ENCODE results near the gene NCSTN.
A peak's percentile ranks its signal among the peaks of the same experiment; 100 is the strongest.

Gene NCSTN

GRCh38 chr1:160346463-160346862 lies 3.3 kb downstream of the NCSTN start:
- no peak overlapping the region for H3K4me3 ChIP-seq (ENCODE audit: low read length)
- TF ChIP-seq CTCF (conservative IDR thresholded peaks at IDR 0.05; ENCODE audit: low read depth, low read length) = no peak
- no peak for DNase-seq (ENCODE audit: low read depth)

DNA sequence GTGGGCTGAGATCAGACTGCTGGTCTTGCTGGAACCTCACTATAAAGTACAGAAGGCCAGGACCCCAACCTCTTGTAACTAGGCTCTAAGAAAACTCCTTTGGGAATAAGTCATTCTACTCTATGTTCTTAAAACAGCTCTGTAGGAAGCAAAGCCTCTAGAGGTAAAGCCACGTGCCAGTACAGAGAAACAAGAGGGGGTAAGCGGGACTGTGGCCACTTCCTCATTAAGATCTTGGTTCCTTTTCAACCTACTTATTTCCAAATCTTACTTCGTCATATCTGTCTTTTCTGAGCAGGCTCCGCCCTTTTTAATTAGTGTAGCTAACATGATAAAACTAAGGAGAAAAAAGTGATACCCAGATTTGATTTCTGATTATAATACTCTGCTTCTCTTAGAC lies 3.8 kb downstream of the NCSTN start:
- TF ChIP-seq CTCF (conservative IDR thresholded peaks at IDR 0.05; ENCODE audit: low read depth, low read length) = no peak
- no peak for DNase-seq (ENCODE audit: low read depth)
- no peak overlapping the region for H3K4me3 ChIP-seq (ENCODE audit: low read length)

GRCh38 chr1:160351629-160352028 lies 8.4 kb downstream of the NCSTN start:
- DNase-seq (ENCODE audit: low read depth) = no peak
- H3K4me3 ChIP-seq (ENCODE audit: low read length) = no peak overlapping the region
- TF ChIP-seq CTCF (conservative IDR thresholded peaks at IDR 0.05; ENCODE audit: low read depth, low read length) = no peak

- no peak overlapping the region for H3K4me3 ChIP-seq (ENCODE audit: low read length)
- no peak for DNase-seq (ENCODE audit: low read depth)
- no peak for TF ChIP-seq CTCF (conservative IDR thresholded peaks at IDR 0.05; ENCODE audit: low read depth, low read length)
Observed at GRCh38 chr1:160352555-160352954, 9.4 kb downstream of the NCSTN start.

- DNase-seq (ENCODE audit: low read depth) = no peak
- no peak for TF ChIP-seq CTCF (conservative IDR thresholded peaks at IDR 0.05; ENCODE audit: low read depth, low read length)
Observed at GRCh38 chr1:160353223-160353622, 10.0 kb downstream of the NCSTN start.

GRCh38 chr1:160354388-160354985 lies 11.3 kb downstream of the NCSTN start:
- no peak for DNase-seq (ENCODE audit: low read depth)
- H3K4me3 ChIP-seq (ENCODE audit: low read length) = no peak overlapping the region
- TF ChIP-seq CTCF (conservative IDR thresholded peaks at IDR 0.05; ENCODE audit: low read depth, low read length) = peak; percentile 77

More at GRCh38 chr1:160353223-160353622, 10.0 kb downstream of the NCSTN start:
- H3K4me3 ChIP-seq (ENCODE audit: low read length) = no peak overlapping the region

GRCh38 chr1:160357286-160358002 lies 14.3 kb downstream of the NCSTN start:
- TF ChIP-seq CTCF (conservative IDR thresholded peaks at IDR 0.05; ENCODE audit: low read depth, low read length) = no peak
- no peak for DNase-seq (ENCODE audit: low read depth)
- no peak overlapping the region for H3K4me3 ChIP-seq (ENCODE audit: low read length)
